KMS-11 (cell line): Measurements from ENCODE around the gene FAM156B.
A peak's percentile ranks its signal among the peaks of the same experiment; 100 is the strongest.
"Not testable (repeated sequence)": the region's sequence is repeated elsewhere in the genome, so short reads cannot be mapped to it uniquely, and the experiment has no call there.

Experiments
- H2AFZ ChIP-seq: fragments of 200-600 bp; sonication (generic); 2 replicates; pipeline ENCODE4 v1.6.1; 2016; ENCODE audit warnings: antibody characterized with exemption, mixed run types, low read depth
- H3K27ac ChIP-seq: fragments of 200-600 bp; sonication (generic); 2 replicates; pipeline ENCODE4 v1.6.1; 2016; ENCODE audit warnings: mild to moderate bottlenecking, mixed run types
- H3K27me3 ChIP-seq: fragments of 200-600 bp; sonication (generic); 2 replicates; pipeline ENCODE4 v1.6.1; 2017; ENCODE audit warnings: mild to moderate bottlenecking, low read depth, mixed run types, moderate library complexity; ENCODE audit not compliant: insufficient read depth
- H3K36me3 ChIP-seq: fragments of 200-600 bp; sonication (generic); 2 replicates; pipeline ENCODE4 v1.6.1; 2017; ENCODE audit warnings: mild to moderate bottlenecking, mixed run types; ENCODE audit not compliant: insufficient read depth
- H3K4me1 ChIP-seq: fragments of 200-600 bp; sonication (generic); 2 replicates; pipeline ENCODE4 v1.6.1; 2016; ENCODE audit warnings: mild to moderate bottlenecking, low read depth, mixed run types; ENCODE audit not compliant: poor library complexity, severe bottlenecking
- H3K4me2 ChIP-seq: fragments of 200-600 bp; sonication (generic); 2 replicates; pipeline ENCODE4 v1.7.0; 2016; ENCODE audit warnings: mild to moderate bottlenecking, mixed run types
- H3K4me3 ChIP-seq: fragments of 200-600 bp; sonication (generic); IDR thresholded peaks from 2 replicates; pipeline ENCODE4 v1.6.1; 2017; ENCODE audit warnings: low read depth, low read length, mixed read lengths; ENCODE audit not compliant: insufficient read depth
- H3K79me2 ChIP-seq: fragments of 200-600 bp; sonication (generic); 2 replicates; pipeline ENCODE4 v1.6.1; 2016; ENCODE audit warnings: low read depth, mixed run types; ENCODE audit not compliant: insufficient read depth
- H3K9ac ChIP-seq: fragments of 200-600 bp; sonication (generic); 2 replicates; pipeline ENCODE4 v1.6.1; 2016; ENCODE audit warnings: mild to moderate bottlenecking, mixed run types
- H4K20me1 ChIP-seq: fragments of 200-600 bp; sonication (generic); 2 replicates; pipeline ENCODE4 v1.6.1; 2016; ENCODE audit warnings: mild to moderate bottlenecking, mixed run types; ENCODE audit not compliant: insufficient read depth
- TF ChIP-seq, protein P1 (sequence below): fragments of 200-600 bp; sonication (generic); conservative IDR thresholded peaks from 2 replicates; pipeline ENCODE4 v1.6.1; 2017; ENCODE audit warnings: low read depth, mild to moderate bottlenecking, antibody characterized with exemption, low read length, moderate library complexity, mixed read lengths

FAM156B gene

DNA sequence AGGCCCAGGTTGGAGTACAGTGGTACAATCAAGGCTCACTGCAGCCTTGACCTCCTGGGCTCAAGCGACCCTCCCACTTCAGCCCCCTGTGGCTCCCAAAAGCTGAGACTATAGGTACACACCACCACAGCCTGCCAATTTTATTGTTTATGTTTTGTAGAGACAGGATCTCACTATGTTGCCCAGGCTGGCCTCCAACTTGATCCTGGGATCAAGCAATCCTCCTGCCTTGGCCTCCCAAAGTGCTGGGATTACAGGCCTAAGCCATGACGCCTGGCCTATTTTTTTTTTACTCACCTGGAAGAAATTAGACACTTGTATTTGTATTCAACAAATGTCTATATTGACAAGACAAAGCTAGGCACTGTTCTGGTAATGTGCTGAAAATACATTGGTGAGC lies 36.1 kb downstream of the FAM156B start:
- Histone ChIP-seq H3K4me1 (peaks cover 8% of the 10 kb centered on the region), H3K9ac (no peak overlapping the region), H3K4me3 (no peak overlapping the region), H3K36me3 (no peaks in the 10 kb centered on the region), H3K4me2 (no peak overlapping the region), H3K79me2 (no peaks in the 10 kb centered on the region), H3K27me3 (no peaks in the 10 kb centered on the region), H3K27ac (no peak overlapping the region), H2AFZ (no peak overlapping the region), H4K20me1 (no peaks in the 10 kb centered on the region)
- TF ChIP-seq, protein P1, sequence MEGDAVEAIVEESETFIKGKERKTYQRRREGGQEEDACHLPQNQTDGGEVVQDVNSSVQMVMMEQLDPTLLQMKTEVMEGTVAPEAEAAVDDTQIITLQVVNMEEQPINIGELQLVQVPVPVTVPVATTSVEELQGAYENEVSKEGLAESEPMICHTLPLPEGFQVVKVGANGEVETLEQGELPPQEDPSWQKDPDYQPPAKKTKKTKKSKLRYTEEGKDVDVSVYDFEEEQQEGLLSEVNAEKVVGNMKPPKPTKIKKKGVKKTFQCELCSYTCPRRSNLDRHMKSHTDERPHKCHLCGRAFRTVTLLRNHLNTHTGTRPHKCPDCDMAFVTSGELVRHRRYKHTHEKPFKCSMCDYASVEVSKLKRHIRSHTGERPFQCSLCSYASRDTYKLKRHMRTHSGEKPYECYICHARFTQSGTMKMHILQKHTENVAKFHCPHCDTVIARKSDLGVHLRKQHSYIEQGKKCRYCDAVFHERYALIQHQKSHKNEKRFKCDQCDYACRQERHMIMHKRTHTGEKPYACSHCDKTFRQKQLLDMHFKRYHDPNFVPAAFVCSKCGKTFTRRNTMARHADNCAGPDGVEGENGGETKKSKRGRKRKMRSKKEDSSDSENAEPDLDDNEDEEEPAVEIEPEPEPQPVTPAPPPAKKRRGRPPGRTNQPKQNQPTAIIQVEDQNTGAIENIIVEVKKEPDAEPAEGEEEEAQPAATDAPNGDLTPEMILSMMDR: no peak

DNA sequence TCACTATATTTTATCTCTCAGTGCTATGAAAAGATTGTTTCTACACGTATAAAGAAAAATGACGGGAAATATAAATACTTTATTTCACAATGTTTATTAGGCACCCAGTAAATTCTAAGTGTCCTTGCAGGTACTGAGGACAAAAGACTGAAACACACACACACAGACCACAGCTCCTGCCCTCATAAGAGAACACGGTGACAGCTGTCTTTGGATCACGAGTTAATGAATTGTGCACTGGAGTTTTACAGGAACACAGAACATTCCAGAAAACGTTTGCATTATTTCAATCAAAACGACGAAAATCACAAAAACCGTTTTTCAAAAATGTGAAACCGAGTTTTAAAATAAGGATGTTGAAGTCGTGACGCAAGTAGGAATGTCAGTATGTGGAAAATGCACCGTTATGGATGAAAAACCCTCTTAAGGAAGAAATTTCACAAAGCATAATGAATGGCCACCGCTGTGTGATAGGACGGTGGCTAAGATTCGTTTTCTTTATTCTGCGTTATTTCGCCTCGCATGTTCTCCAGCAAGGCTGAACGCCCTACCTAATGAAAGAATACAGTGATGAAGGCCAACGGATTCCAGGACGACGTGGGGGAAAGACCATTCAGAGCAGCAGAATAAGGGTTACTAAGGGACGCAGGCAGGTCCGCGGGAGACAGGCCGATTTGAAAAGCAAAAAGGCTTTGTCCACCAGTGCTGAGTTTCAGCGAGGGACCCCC lies 37.0 kb downstream of the FAM156B start:
- no peaks in the 10 kb centered on the region for H3K79me2 ChIP-seq
- no peak overlapping the region for H3K4me3 ChIP-seq

DNA sequence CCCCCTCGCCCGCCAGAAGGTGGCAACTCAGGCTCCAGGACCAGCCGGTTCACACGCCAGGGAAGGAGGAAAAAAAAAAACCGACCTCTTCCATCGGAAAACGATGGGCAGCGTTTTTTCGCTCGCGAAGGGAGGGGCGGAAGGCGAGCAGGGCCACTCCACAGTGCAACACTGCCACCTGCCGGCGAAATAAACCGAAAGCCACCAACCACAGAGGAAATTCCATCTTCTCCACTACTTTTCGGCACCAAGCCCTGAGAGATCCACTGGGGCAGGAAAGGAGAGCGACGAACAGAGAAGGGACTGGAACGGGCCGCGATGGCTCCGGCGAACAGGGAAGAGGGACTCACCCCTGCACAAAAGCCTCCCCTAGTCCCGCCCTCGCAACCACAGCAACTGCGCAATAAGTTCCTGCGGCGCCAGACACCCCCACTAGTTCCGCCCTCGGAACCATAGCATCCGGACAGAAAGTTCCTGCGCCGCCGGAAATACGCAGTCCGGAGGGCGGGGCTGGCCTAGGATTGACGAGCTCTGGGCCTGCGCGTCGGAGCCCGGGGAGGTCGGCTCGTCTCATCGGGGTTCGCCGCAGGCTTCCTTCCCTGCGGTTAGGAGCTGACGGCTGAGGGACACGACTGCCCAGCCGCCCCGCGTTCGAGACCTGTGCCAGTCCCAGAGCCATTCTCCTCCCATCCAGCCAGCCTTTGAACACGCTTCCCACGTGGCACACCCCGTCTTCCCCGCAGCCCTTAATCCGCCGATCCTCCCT lies 37.8 kb downstream of the FAM156B start:
- Histone ChIP-seq H3K79me2 (no peaks in the 10 kb centered on the region), H3K4me3 (no peak overlapping the region), H3K27ac (peak overlapping the region; percentile 91), H3K4me2 (peak overlapping the region; percentile 82), H3K36me3 (no peaks in the 10 kb centered on the region), H3K9ac (peak overlapping the region; percentile 84), H3K27me3 (no peaks in the 10 kb centered on the region), H4K20me1 (no peaks in the 10 kb centered on the region), H2AFZ (peak overlapping the region; percentile 92), H3K4me1 (peaks cover 8% of the 10 kb centered on the region)
- TF ChIP-seq, protein P1: peak; percentile 94

More for the DNA sequence above, 37.0 kb downstream of the FAM156B start:
- H3K27ac ChIP-seq: peak overlapping the region; percentile 91
- peaks cover 8% of the 10 kb centered on the region for H3K4me1 ChIP-seq
- no peaks in the 10 kb centered on the region for H3K27me3 ChIP-seq
- peak overlapping the region; percentile 84; the same call in 1 of the 2 replicates for H3K9ac ChIP-seq
- H2AFZ ChIP-seq: peak overlapping the region; percentile 82
- TF ChIP-seq, protein P1: no peak
- no peaks in the 10 kb centered on the region for H3K36me3 ChIP-seq
- H4K20me1 ChIP-seq: no peaks in the 10 kb centered on the region
- peak overlapping the region; percentile 70 for H3K4me2 ChIP-seq

GRCh38 chrX:52935470-52935784 lies 38.3 kb downstream of the FAM156B start:
- H2AFZ ChIP-seq: peak overlapping the region; percentile 92
- not testable (repeated sequence) for H3K79me2 ChIP-seq, H3K36me3 ChIP-seq

DNA sequence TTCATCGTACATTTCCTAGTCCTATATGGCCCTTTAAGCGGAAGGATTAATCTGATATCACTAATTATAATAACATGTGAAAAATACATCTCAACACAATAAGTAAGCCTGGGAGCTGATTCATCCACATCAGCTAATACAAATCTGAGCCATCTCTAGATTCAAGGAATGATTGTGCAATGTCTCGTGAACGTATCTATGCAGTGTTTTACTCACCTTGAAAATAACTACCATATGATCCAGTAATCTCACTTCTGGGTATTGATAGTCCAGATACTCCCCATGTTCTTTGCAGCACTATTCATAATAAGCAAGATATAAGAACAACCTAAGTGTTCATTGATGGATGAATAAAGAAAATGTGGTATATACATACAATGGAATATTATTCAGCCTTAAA lies 43.6 kb downstream of the FAM156B start:
- H4K20me1 ChIP-seq, H3K4me2 ChIP-seq, H2AFZ ChIP-seq, H3K79me2 ChIP-seq, H3K9ac ChIP-seq, H3K27ac ChIP-seq, H3K27me3 ChIP-seq, H3K36me3 ChIP-seq, H3K4me3 ChIP-seq, H3K4me1 ChIP-seq: not testable (repeated sequence)

More at GRCh38 chrX:52935470-52935784, 38.3 kb downstream of the FAM156B start:
- not testable (repeated sequence) for H3K4me1 ChIP-seq, H4K20me1 ChIP-seq, H3K4me3 ChIP-seq, H3K27me3 ChIP-seq
- Histone ChIP-seq H3K27ac (peak overlapping the region; percentile 91), H3K4me2 (peak overlapping the region; percentile 82), H3K9ac (peak overlapping the region; percentile 84)

DNA sequence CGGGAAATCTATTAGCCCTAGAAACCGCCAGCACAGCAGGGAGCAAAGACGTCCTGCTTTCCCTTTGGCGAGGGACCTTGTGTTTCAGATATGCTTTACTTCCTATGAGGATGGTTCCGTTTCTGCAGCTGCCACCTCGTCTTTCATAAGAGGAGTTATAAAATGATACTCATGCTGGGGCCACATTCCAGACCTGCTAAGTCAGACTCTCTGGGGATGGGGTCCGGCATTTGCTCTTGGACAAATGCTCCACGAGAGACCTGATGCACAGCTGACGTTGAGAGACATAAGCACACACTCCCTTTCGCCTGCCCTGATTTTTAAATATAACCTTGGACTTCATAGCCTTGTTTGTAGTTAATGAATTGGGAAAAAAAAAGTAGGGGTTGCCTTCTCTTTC lies 44.6 kb downstream of the FAM156B start:
- not testable (repeated sequence) for H3K4me2 ChIP-seq, H3K79me2 ChIP-seq, H3K4me3 ChIP-seq, H4K20me1 ChIP-seq, H3K9ac ChIP-seq, H3K27me3 ChIP-seq, H2AFZ ChIP-seq, H3K27ac ChIP-seq, H3K4me1 ChIP-seq, H3K36me3 ChIP-seq

GRCh38 chrX:52945838-52946494 lies 48.8 kb downstream of the FAM156B start:
- not testable (repeated sequence) for H3K4me3 ChIP-seq, H3K4me1 ChIP-seq, H3K4me2 ChIP-seq, H3K9ac ChIP-seq, H3K27ac ChIP-seq, H3K79me2 ChIP-seq, H3K36me3 ChIP-seq, H3K27me3 ChIP-seq, H2AFZ ChIP-seq, H4K20me1 ChIP-seq
